Caco-2 (cell line): Measurements from ENCODE around the gene CIB2. TPM values are rescaled to one million over a fixed set of nuclear protein-coding genes. Genes with fewer than 3 reads are reported as not detected.

Experiments
- BruUV-seq: library from RNA; stranded (reverse); fragments of 400-500 nt; replicated peaks from 2 replicates; lab custom pipeline; 2021; lab: Mats Ljungman, UMichigan
- CTCF ChIA-PET: fragments of 300-600 bp; sonication (Branson Sonifier 250); formaldehyde crosslinking; loops from one replicate; lab custom pipeline; 2022; ENCODE audit warnings: antibody characterized with exemption; lab: Charles Lee
- POLR2A ChIA-PET: fragments of 300-600 bp; sonication (Branson Sonifier 250); formaldehyde crosslinking; loops from one replicate; lab custom pipeline; 2022; ENCODE audit warnings: antibody characterized with exemption; lab: Charles Lee
- DNase-seq, 2 experiments: peaks; one replicate each; pipeline versions ENCODE4 v3.0.0 to v3.0.0-alpha.2; 2020 to 2022
- H3K27me3 ChIP-seq: replicated peaks from 2 replicates; pipeline ENCODE4 v1.6.0; 2011; ENCODE audit warnings: low read length; ENCODE audit not compliant: control insufficient read depth, insufficient read depth
- H3K36me3 ChIP-seq: 2 replicates; pipeline ENCODE4 v1.5.1; 2011; ENCODE audit warnings: low read length; ENCODE audit not compliant: control insufficient read depth, insufficient read depth
- H3K4me1 ChIP-seq: fragments of 250-450 bp; sonication (Bioruptor Pico); 2 replicates; pipeline ENCODE4 v1.5.1; 2020; ENCODE audit warnings: mild to moderate bottlenecking
- H3K4me3 ChIP-seq: 2 replicates; pipeline ENCODE4 v1.5.1; 2011; ENCODE audit warnings: low read depth, mild to moderate bottlenecking, control low read depth, low read length
- H3K9me3 ChIP-seq: fragments of 250-450 bp; sonication (Bioruptor Pico); 2 replicates; pipeline ENCODE4 v1.5.1; 2020; ENCODE audit warnings: mild to moderate bottlenecking, moderate library complexity
- H3K27ac Mint-ChIP-seq: one replicate; pipeline ENCODE4 v1.8.0; 2022; ENCODE audit warnings: mixed read lengths; ENCODE audit not compliant: unreplicated experiment
- H3K27me3 Mint-ChIP-seq: one replicate; pipeline ENCODE4 v1.8.0; 2022; ENCODE audit warnings: mixed read lengths; ENCODE audit not compliant: insufficient read depth, unreplicated experiment
- H3K36me3 Mint-ChIP-seq: one replicate; pipeline ENCODE4 v1.8.0; 2022; ENCODE audit warnings: mild to moderate bottlenecking, mixed read lengths; ENCODE audit not compliant: insufficient read depth, unreplicated experiment
- H3K4me1 Mint-ChIP-seq: one replicate; pipeline ENCODE4 v1.8.0; 2022; ENCODE audit warnings: low read depth, mixed read lengths; ENCODE audit not compliant: unreplicated experiment
- H3K4me3 Mint-ChIP-seq: one replicate; pipeline ENCODE4 v1.8.0; 2022; ENCODE audit warnings: mild to moderate bottlenecking, moderate library complexity, mixed read lengths; ENCODE audit not compliant: unreplicated experiment
- H3K9me3 Mint-ChIP-seq: one replicate; pipeline ENCODE4 v1.8.0; 2022; ENCODE audit warnings: mixed read lengths; ENCODE audit not compliant: unreplicated experiment
- CTCF ChIP-seq, 2 experiments: fragments of 200-600 bp in 1 of 2; IDR thresholded peaks; 1 replicate in 1 of 2; 2 replicates in 1 of 2; pipeline versions ENCODE4 v1.5.1 to v1.8.0; 2011 to 2022; ENCODE audit warnings: antibody characterized with exemption in 1 of 2, control low read depth in 1 of 2, inconsistent platforms in 1 of 2, low read depth in 1 of 2, low read length in 1 of 2, mild to moderate bottlenecking in 1 of 2, moderate library complexity in 1 of 2; ENCODE audit not compliant: insufficient read depth in 1 of 2, severe bottlenecking in 1 of 2, unreplicated experiment in 1 of 2
- intact Hi-C: fragments of 100-400 bp; cut with micrococcal nuclease; formaldehyde crosslinking; loops from one replicate; pipeline ENCODE4 v1.10.0; 2022; ENCODE audit not compliant: unreplicated experiment
- total RNA-seq: library from RNA; stranded (reverse); gene quantifications from 2 replicates; pipeline ENCODE4 v1.2.3, GENCODE V29; 2022

The CIB2 gene
- total RNA-seq, 1 experiment from 2014 or later, result 0.75 TPM

GRCh38 chr15:78103406-78104118 lies 27.7 kb downstream of the CIB2 start:
- no peaks in the 10 kb centered on the region for H3K36me3 Mint-ChIP-seq
- H3K27me3 ChIP-seq, result no peaks in the 10 kb centered on the region
- no peaks in the 10 kb centered on the region for H3K36me3 ChIP-seq
- H3K4me3 ChIP-seq, result no peak overlapping the region
- no peak overlapping the region for H3K4me3 Mint-ChIP-seq
- no peak overlapping the region for H3K27ac Mint-ChIP-seq
- peaks cover 9% of the 10 kb centered on the region for H3K4me1 Mint-ChIP-seq
- TF ChIP-seq CTCF (IDR thresholded peaks at IDR 0.05; ENCODE audit: insufficient read depth in 1 of 2, low read depth in 1 of 2, low read length in 1 of 2, severe bottlenecking in 1 of 2, unreplicated experiment in 1 of 2), result no peak
- no peak for DNase-seq
- H3K4me1 ChIP-seq, result peaks cover 11% of the 10 kb centered on the region; the same call in 1 of the 2 replicates
- no peaks in the 10 kb centered on the region for H3K9me3 Mint-ChIP-seq
- no TSS peak for BruUV-seq
- POLR2A ChIA-PET, result no interaction called here
- H3K27me3 Mint-ChIP-seq, result no peaks in the 10 kb centered on the region
- CTCF ChIA-PET, result no interaction called here
- H3K9me3 ChIP-seq, result no peaks in the 10 kb centered on the region
- intact Hi-C loops, result no loop called here

DNA sequence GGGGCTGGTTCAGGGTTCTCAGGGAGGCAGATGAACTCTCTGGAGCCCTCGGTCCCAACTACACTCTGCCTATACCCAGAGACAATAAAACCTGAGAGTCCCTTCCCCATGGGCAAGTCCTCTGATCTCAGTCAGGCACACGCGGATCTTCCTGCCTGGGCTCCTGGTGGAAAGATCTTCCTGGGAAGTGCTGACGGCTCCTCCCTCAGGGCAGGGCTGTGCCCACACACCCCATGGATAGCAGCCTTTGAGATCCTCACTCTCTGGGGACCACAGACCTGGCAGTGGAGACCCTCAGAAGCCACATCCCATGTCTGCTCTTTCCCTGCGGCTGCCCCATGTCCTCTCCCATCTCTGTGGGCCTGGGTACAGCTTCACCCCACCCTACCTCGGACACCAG lies 28.5 kb downstream of the CIB2 start:
- CTCF ChIA-PET, result no interaction called here

GRCh38 chr15:78102211-78102610 lies 29.0 kb downstream of the CIB2 start:
- Mint-ChIP-seq H3K9me3 (no peaks in the 10 kb centered on the region), H3K4me3 (no peak overlapping the region), H3K27me3 (no peaks in the 10 kb centered on the region), H3K4me1 (peaks cover 8% of the 10 kb centered on the region), H3K36me3 (no peaks in the 10 kb centered on the region), H3K27ac (no peak overlapping the region)
- H3K27me3 ChIP-seq, result no peaks in the 10 kb centered on the region
- ChIA-PET CTCF (no interaction called here), POLR2A (no interaction called here)
- no peaks in the 10 kb centered on the region for H3K9me3 ChIP-seq
- no peak for DNase-seq
- H3K4me1 ChIP-seq, result peaks cover 11% of the 10 kb centered on the region; the same call in 1 of the 2 replicates
- intact Hi-C loops, result no loop called here
- H3K4me3 ChIP-seq, result no peak overlapping the region
- no peaks in the 10 kb centered on the region for H3K36me3 ChIP-seq
- no TSS peak for BruUV-seq
- no peak for TF ChIP-seq CTCF (IDR thresholded peaks at IDR 0.05; ENCODE audit: insufficient read depth in 1 of 2, low read depth in 1 of 2, low read length in 1 of 2, severe bottlenecking in 1 of 2, unreplicated experiment in 1 of 2)

More for the DNA sequence above, 28.5 kb downstream of the CIB2 start:
- Histone ChIP-seq H3K9me3 (no peaks in the 10 kb centered on the region), H3K4me3 (no peak overlapping the region), H3K36me3 (no peaks in the 10 kb centered on the region), H3K4me1 (peaks cover 11% of the 10 kb centered on the region; the same call in 1 of the 2 replicates), H3K27me3 (no peaks in the 10 kb centered on the region)
- POLR2A ChIA-PET, result no interaction called here
- no peaks in the 10 kb centered on the region for H3K27me3 Mint-ChIP-seq
- no TSS peak for BruUV-seq
- TF ChIP-seq CTCF (IDR thresholded peaks at IDR 0.05; ENCODE audit: insufficient read depth in 1 of 2, low read depth in 1 of 2, low read length in 1 of 2, severe bottlenecking in 1 of 2, unreplicated experiment in 1 of 2), result no peak
- no peak overlapping the region for H3K27ac Mint-ChIP-seq
- H3K36me3 Mint-ChIP-seq, result no peaks in the 10 kb centered on the region
- no peak for DNase-seq
- H3K9me3 Mint-ChIP-seq, result no peaks in the 10 kb centered on the region
- H3K4me1 Mint-ChIP-seq, result peaks cover 8% of the 10 kb centered on the region
- H3K4me3 Mint-ChIP-seq, result no peak overlapping the region
- intact Hi-C loops, result no loop called here
